CD14-positive monocyte (primary cell): ENCODE results near the gene PCBP3. TPM values are rescaled to one million over a fixed set of nuclear protein-coding genes. Genes with fewer than 3 reads are reported as not detected.
A peak's percentile ranks its signal among the peaks of the same experiment; 100 is the strongest.

Experiments
- DNase-seq, 3 donors: peaks; one replicate each; pipeline ENCODE4 v3.0.0-alpha.2; 2011 to 2022
- H2AFZ ChIP-seq: 2 replicates; pipeline ENCODE4 v1.6.0; 2012; ENCODE audit warnings: mild to moderate bottlenecking, low read depth, low read length, inconsistent platforms; ENCODE audit not compliant: insufficient read depth, poor library complexity, severe bottlenecking
- H3K27ac ChIP-seq, 2 donors: 1 replicate in 1 of 2; 2 replicates in 1 of 2; pipeline ENCODE4 v1.5.1; 2012 to 2013; ENCODE audit warnings: low read length in 2 of 2, control low read depth in 1 of 2, inconsistent platforms in 1 of 2, low read depth in 1 of 2, mild to moderate bottlenecking in 1 of 2
- H3K27me3 ChIP-seq, 2 donors: one replicate each; pipeline versions ENCODE4 v1.6.0 to v1.6.1; 2011 to 2013; ENCODE audit warnings: low read length in 2 of 2; ENCODE audit not compliant: control insufficient read depth in 2 of 2, insufficient read depth in 2 of 2
- H3K36me3 ChIP-seq, 2 donors: replicated peaks in 1 of 2; 1 replicate in 1 of 2; 2 replicates in 1 of 2; pipeline versions ENCODE4 v1.5.1 to v1.6.1; 2012 to 2013; ENCODE audit warnings: low read length in 2 of 2, control low read depth in 1 of 2, inconsistent platforms in 1 of 2, mild to moderate bottlenecking in 1 of 2; ENCODE audit not compliant: insufficient read depth in 2 of 2, control insufficient read depth in 1 of 2
- H3K4me1 ChIP-seq, 2 donors: 1 replicate in 1 of 2; 2 replicates in 1 of 2; pipeline versions ENCODE4 v1.5.1 to v1.6.1; 2012 to 2013; ENCODE audit warnings: low read length in 2 of 2, control low read depth in 1 of 2, inconsistent platforms in 1 of 2, mild to moderate bottlenecking in 1 of 2, moderate library complexity in 1 of 2; ENCODE audit not compliant: insufficient read depth in 2 of 2, control insufficient read depth in 1 of 2
- H3K4me2 ChIP-seq: replicated peaks from 2 replicates; pipeline ENCODE3; 2012; ENCODE audit warnings: low read length, moderate library complexity, mild to moderate bottlenecking; ENCODE audit not compliant: poor library complexity, severe bottlenecking; ENCODE audit errors: extremely low read depth
- H3K4me3 ChIP-seq, 3 experiments: fragments of 200-600 bp in 1 of 3; sonication (generic) in 1 of 3; replicated peaks in 1 of 3; 1 replicate in 2 of 3; 2 replicates in 1 of 3; pipeline ENCODE4 v1.5.1; 2011 to 2013; ENCODE audit warnings: low read length in 3 of 3, mild to moderate bottlenecking in 3 of 3, control low read depth in 2 of 3, low read depth in 2 of 3, inconsistent platforms in 1 of 3, moderate library complexity in 1 of 3
- H3K79me2 ChIP-seq: 2 replicates; pipeline ENCODE4 v1.6.0; 2012; ENCODE audit warnings: mild to moderate bottlenecking, control low read depth, inconsistent platforms, low read length, moderate library complexity; ENCODE audit not compliant: insufficient read depth
- H3K9ac ChIP-seq: 2 replicates; pipeline ENCODE4 v1.6.0; 2017; ENCODE audit warnings: low read length, mild to moderate bottlenecking; ENCODE audit not compliant: insufficient read depth, poor library complexity, severe bottlenecking
- H3K9me3 ChIP-seq, 2 donors: replicated peaks in 1 of 2; 1 replicate in 1 of 2; 2 replicates in 1 of 2; pipeline versions ENCODE4 v1.5.1 to v1.6.1; 2012 to 2013; ENCODE audit warnings: low read length in 2 of 2, control low read depth in 1 of 2; ENCODE audit not compliant: control insufficient read depth in 1 of 2, insufficient read depth in 1 of 2
- H4K20me1 ChIP-seq: 2 replicates; pipeline ENCODE4 v1.6.0; 2012; ENCODE audit warnings: mild to moderate bottlenecking, low read length, control low read depth, moderate library complexity; ENCODE audit not compliant: insufficient read depth
- H3K27ac Mint-ChIP-seq, 7 donors: one replicate each; pipeline ENCODE4 v1.8.0; 2020; ENCODE audit warnings: mild to moderate bottlenecking in 7 of 7, mixed read lengths in 7 of 7, moderate library complexity in 6 of 7, inconsistent platforms in 2 of 7
- H3K27me3 Mint-ChIP-seq, 3 donors: one replicate each; pipeline ENCODE4 v1.8.0; 2021 to 2022; ENCODE audit warnings: low read depth in 3 of 3, mild to moderate bottlenecking in 3 of 3, mixed read lengths in 3 of 3, moderate library complexity in 3 of 3, inconsistent platforms in 1 of 3
- H3K36me3 Mint-ChIP-seq, 2 donors: one replicate each; pipeline ENCODE4 v1.8.0; 2020; ENCODE audit warnings: mixed read lengths in 2 of 2, inconsistent platforms in 1 of 2, mild to moderate bottlenecking in 1 of 2
- H3K4me1 Mint-ChIP-seq: one replicate; pipeline ENCODE4 v1.8.0; 2020; ENCODE audit warnings: mild to moderate bottlenecking, mixed read lengths
- H3K4me3 Mint-ChIP-seq, 2 donors: one replicate each; pipeline ENCODE4 v1.8.0; 2020; ENCODE audit warnings: mild to moderate bottlenecking in 2 of 2, mixed read lengths in 2 of 2, moderate library complexity in 1 of 2
- H3K9me3 Mint-ChIP-seq, 7 donors: one replicate each; pipeline ENCODE4 v1.8.0; 2020 to 2022; ENCODE audit warnings: mixed read lengths in 7 of 7, mild to moderate bottlenecking in 6 of 7, moderate library complexity in 6 of 7, inconsistent platforms in 2 of 7
- CTCF ChIP-seq: fragments of 200-600 bp; IDR thresholded peaks from one replicate; pipeline ENCODE4 v1.8.0; 2022; ENCODE audit warnings: antibody characterized with exemption, mild to moderate bottlenecking
- WGBS: methylation state at CpG from one replicate; pipeline ENCODE4 v1.1.5; 2013; ENCODE audit warnings: missing lambda C conversion rate; ENCODE audit not compliant: insufficient coverage; 5-methylcytosine and 5-hydroxymethylcytosine counted together
- intact Hi-C, 2 donors: fragments of 100-400 bp; cut with micrococcal nuclease; formaldehyde crosslinking; loops; one replicate each; pipeline versions ENCODE4 v1.15.0 to v1.15.1; 2023
- polyA plus RNA-seq, 3 donors: library from polyadenylated mRNA; depleted of rRNA in 1 of 3; unstranded in 2 of 3; stranded (reverse) in 1 of 3; fragments of 300-500 nt in 2 of 3; fragments of >200 nt in 1 of 3; fragmentation: Illumina TruSeq in 2 of 3; gene quantifications; 1 replicate in 2 of 3; 2 replicates in 1 of 3; pipeline ENCODE4 v1.2.3, GENCODE V29; 2012 to 2021

Gene PCBP3
- polyA plus RNA-seq, 3 donors: 0.34 to 0.49 TPM; not detected in 1

GRCh38 chr21:45836268-45836655 is 192.7 kb downstream of the PCBP3 start:
- Histone ChIP-seq H3K4me3 (no peak overlapping the region), H3K9ac (no peak overlapping the region), H3K4me2 (no peak overlapping the region), H3K27ac (no peak overlapping the region), H4K20me1 (no peaks in the 10 kb centered on the region), H3K4me1 (no peaks in the 10 kb centered on the region), H3K9me3 (peaks cover 26 to 37% of the 10 kb centered on the region in 2 donors), H3K27me3 (no peaks in the 10 kb centered on the region), H2AFZ (no peak overlapping the region), H3K36me3 (no peaks in the 10 kb centered on the region), H3K79me2 (no peaks in the 10 kb centered on the region)
- Mint-ChIP-seq H3K4me1 (no peaks in the 10 kb centered on the region), H3K36me3 (peaks cover 2 to 5% of the 10 kb centered on the region in 2 donors), H3K4me3 (no peak overlapping the region), H3K27ac (peak overlapping the region in 1 of 7 donors; percentile 5), H3K27me3 (no peaks in the 10 kb centered on the region), H3K9me3 (peaks cover 21 to 38% (median 31%) of the 10 kb centered on the region in 7 donors)
- WGBS: 94% methylated on average over 12 of the region's 13 CpGs
- no peak for DNase-seq
- no peak for TF ChIP-seq CTCF
- intact Hi-C loops: no loop called here

GRCh38 chr21:45836694-45837670 is 193.5 kb downstream of the PCBP3 start:
- no peak overlapping the region for H3K4me3 Mint-ChIP-seq
- peaks cover 2 to 5% of the 10 kb centered on the region in 2 donors for H3K36me3 Mint-ChIP-seq
- Histone ChIP-seq H3K79me2 (no peaks in the 10 kb centered on the region), H3K4me2 (no peak overlapping the region), H3K36me3 (no peaks in the 10 kb centered on the region), H2AFZ (no peak overlapping the region), H3K9me3 (peaks cover 31 to 33% of the 10 kb centered on the region in 2 donors), H3K27me3 (no peaks in the 10 kb centered on the region), H3K27ac (no peak overlapping the region), H4K20me1 (no peaks in the 10 kb centered on the region), H3K4me1 (no peaks in the 10 kb centered on the region), H3K4me3 (no peak overlapping the region), H3K9ac (no peak overlapping the region)
- H3K27ac Mint-ChIP-seq: peak overlapping the region in 1 of 7 donors; percentile 5
- H3K27me3 Mint-ChIP-seq: no peaks in the 10 kb centered on the region
- no peaks in the 10 kb centered on the region for H3K4me1 Mint-ChIP-seq
- TF ChIP-seq CTCF: no peak
- peaks cover 19 to 34% (median 31%) of the 10 kb centered on the region in 7 donors for H3K9me3 Mint-ChIP-seq
- intact Hi-C loops: no loop called here
- 91% methylated on average over 23 of the region's 24 CpGs for WGBS
- no peak for DNase-seq
